Panc1 (cell line): ENCODE results near the gene HOXB2.
A peak's percentile ranks its signal among the peaks of the same experiment; 100 is the strongest.

ENCODE experiments used
- CTCF ChIP-seq: fragments of 450-650 bp; IDR thresholded peaks from 2 replicates; pipeline ENCODE4 v1.5.1; 2017; ENCODE audit warnings: mild to moderate bottlenecking
- POLR2AphosphoS5 ChIP-seq: IDR thresholded peaks from 2 replicates; pipeline ENCODE4 v1.6.1; 2012; ENCODE audit warnings: mild to moderate bottlenecking, low read depth, low read length, moderate library complexity

GRCh38 chr17:48543107-48543853 is 1.6 kb downstream of the HOXB2 start:
- TF ChIP-seq POLR2AphosphoS5: peak; percentile 83
- no peak for TF ChIP-seq CTCF
